SK-N-MC (cell line): Measurements from ENCODE around the gene TXNRD2.

Experiments used
- EZH2 ChIP-seq: fragments of 200-600 bp; sonication (generic); IDR thresholded peaks from one replicate; pipeline ENCODE4 v1.6.1; 2017; ENCODE audit warnings: antibody characterized with exemption
- FOXP2 ChIP-seq: optimal IDR thresholded peaks from 2 replicates; pipeline ENCODE3; 2011; ENCODE audit warnings: mild to moderate bottlenecking, moderate library complexity; ENCODE audit not compliant: insufficient read depth; ENCODE audit errors: extremely low read length, control extremely low read depth
- POLR2AphosphoS5 ChIP-seq: IDR thresholded peaks from 2 replicates; pipeline ENCODE4 v1.6.1; 2012; ENCODE audit warnings: mild to moderate bottlenecking, low read depth, low read length, borderline replicate concordance

GRCh38 chr22:19889951-19890350 is 51.7 kb downstream of the TXNRD2 start:
- TF ChIP-seq EZH2: no peak
- TF ChIP-seq POLR2AphosphoS5: no peak
- TF ChIP-seq FOXP2: no peak
